Erythroblast (primary cell): ENCODE measurements around the gene SOX5.

Experiments used
- GATA1 ChIP-seq: IDR thresholded peaks from 2 replicates; pipeline ENCODE4 v1.6.1; 2011; ENCODE audit warnings: low read depth, mild to moderate bottlenecking, control low read depth, low read length, moderate library complexity
- POLR2A ChIP-seq: IDR thresholded peaks from 2 replicates; pipeline ENCODE4 v1.6.1; 2011; ENCODE audit warnings: mild to moderate bottlenecking, low read length

DNA sequence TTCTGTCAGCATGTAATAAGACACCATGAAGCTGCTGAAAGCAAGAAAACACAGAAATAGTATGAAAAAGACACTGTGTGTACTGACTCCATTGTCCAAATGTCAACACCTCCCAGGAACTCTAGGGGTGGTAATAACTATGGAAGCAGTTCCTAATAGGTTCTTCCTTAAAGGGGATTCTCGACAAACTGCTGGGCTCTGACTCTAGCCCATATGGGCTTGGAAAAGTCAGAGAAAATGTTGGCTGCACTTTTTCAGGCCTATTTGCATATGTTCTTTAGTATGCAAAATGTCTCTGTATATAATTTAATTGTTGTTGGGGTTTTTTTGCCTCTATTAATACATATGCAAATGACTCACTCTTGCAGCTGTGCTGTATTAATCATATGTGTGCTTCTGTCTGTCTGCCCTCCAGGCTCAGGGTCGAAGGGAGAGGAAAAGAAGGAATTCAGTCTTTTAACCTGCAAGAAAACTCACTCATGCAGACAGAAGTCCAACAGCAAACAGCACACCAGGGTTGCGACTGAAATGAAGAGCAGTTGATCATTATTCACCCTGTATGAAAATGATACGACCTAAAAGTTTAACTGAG, 317.6 kb downstream of the SOX5 start:
- TF ChIP-seq POLR2A, result no peak
- TF ChIP-seq GATA1, result no peak
